CD4-positive, alpha-beta T cell treated with Interleukin-15 for 1 hour (primary cell): Measurements from ENCODE around the gene OSBPL6.

Experiments used
- DNase-seq: peaks from one replicate; pipeline ENCODE4 v3.0.0-alpha.2; 2020

The OSBPL6 gene

DNA sequence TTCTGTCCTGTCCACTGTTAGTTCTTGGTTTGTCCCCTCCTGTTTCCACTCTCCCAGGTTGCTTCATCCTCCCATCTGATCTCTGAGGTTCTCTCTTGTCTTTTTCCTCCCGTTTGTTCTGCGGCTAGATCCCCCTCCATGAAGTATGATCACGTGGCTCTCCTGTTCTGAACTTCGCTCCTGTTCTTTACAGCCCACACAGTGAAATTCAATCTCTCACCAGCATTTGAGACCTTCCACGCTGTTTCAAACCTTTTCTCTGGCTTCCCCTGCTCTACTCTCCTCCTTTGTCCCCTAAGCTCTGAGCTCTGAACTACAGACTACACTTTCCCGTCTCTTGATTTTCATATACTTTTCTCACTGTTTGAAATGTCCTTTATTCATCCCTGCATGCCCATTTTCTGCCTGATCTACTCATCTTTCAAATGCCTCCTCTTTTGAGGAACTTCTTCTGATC, 83.5 kb downstream of the OSBPL6 start:
- no peak for DNase-seq

DNA sequence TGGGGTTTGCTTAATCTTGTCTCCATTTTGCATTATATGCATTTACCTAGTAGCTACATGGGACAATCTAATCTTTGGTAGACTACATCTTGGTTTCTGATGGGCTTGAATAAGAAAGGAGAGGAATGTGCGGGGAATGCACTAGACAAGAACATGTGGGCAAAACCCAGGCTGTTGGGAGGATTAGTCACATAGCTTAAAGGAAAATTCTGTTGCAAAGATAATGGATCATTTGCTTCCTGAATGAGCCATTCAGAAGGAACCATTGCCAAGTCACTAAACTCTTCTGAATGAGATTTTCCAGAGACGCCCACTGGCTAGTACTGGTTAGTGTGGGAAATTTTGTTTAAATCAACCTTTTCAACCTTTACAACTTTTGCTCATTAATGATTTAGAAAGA, 84.8 kb downstream of the OSBPL6 start:
- no peak for DNase-seq

DNA sequence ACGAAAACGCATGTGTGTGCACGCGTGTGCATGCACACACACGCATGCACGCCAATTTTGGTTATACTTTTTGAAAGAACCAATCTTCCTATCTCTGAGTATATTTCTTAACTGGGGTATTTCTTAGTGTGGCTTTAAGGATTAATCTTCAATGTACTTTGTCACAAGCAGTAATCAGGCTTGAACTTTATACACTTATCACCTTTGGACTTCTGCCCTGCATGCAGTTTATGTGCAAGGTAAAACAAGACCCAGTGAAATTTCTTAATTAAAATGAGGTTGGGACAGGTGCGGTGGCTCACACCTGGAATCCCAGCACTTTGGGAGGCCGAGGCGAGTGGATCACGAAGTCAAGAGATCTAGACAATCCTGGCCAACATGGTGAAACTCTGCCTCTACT, 85.3 kb downstream of the OSBPL6 start:
- no peak for DNase-seq

DNA sequence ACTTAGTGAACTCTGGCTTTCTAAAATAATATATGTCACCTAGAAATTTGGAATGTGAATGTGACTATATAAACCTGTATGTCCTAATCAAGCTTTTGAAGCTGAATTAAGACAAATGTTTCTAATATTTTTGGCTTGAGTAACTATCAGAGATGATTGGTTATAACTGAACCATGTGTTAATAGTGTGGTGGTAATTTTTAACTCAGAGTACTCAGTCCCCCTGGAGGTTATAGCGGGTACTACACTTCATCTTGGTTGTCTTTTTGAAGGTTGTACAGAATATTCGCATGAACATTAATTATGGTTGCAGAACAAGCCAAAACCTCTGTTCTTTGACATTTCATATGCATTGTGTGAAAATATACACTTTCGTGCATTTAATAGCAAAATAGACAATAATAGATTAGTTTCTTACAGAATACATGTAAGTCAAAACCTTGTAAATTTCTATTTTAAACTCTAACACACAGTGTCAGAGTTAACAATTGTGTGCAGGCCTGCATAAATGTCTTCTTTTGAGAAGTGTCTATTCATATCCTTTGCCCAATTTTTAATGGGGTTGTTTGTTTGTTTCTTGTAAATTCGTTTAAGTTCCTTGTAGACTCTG, 86.0 kb downstream of the OSBPL6 start:
- DNase-seq = no peak

DNA sequence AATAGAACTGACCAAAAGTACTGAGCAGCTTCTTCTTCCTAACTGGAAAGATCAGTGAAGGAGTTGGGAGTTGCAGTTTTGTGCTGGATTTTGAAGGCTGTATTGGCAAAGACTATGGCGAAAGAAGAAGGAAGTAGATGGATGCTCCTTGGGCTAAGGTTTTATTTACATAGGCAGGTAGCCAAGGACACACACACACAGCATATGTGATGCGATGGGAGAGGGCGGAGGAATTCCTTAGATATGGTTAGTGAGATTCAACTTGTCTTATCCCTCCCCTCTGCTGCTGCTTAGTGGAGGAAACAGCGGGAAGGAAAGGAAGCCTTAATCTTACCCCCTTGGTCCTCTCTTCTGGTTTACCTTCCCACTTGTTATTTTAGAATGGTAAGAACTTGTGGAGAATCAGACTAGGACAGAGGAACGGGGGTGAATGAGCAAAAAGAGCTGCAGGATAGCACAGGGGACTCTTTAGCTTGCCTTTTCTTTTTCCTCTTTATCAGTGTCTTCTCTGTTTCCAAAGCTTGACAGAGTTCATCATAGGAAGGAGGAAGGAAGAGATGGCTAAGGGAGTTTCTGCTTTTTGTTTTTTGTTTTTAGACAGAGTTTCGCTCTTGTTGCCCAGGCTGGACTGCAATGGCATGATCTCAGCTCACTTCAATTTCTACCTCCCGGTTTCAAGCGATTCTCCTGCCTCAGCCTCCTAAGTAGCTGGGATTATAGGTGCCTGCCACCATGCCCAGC, 87.9 kb downstream of the OSBPL6 start:
- DNase-seq = no peak

DNA sequence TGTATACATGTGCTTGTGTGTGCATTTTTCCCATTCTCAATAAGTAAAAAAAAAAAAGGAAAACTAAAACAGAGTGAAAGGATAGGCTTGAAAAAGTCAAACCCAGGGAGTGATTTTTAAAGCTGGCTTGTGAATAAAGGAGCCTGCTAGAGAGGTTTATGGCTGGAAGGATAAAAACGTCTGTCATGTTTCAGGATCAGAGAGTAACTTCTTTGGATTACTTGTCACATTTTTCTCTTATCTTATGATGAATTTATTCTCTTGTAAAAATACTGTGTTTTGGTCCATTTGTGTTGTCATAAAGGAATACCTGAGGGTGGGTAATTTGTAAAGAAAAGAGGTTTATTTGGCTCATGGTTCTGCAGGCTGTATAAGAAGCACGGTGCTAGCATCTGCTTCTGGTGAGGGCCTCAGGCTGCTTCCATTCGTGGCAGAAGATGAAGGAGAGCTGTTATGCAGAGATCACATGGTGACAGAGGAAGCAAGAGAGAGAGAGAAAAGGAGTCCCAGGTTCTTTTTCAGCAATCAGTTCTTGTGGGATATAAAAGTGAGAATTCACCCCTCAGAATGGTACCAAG, 89.1 kb downstream of the OSBPL6 start:
- no peak for DNase-seq

DNA sequence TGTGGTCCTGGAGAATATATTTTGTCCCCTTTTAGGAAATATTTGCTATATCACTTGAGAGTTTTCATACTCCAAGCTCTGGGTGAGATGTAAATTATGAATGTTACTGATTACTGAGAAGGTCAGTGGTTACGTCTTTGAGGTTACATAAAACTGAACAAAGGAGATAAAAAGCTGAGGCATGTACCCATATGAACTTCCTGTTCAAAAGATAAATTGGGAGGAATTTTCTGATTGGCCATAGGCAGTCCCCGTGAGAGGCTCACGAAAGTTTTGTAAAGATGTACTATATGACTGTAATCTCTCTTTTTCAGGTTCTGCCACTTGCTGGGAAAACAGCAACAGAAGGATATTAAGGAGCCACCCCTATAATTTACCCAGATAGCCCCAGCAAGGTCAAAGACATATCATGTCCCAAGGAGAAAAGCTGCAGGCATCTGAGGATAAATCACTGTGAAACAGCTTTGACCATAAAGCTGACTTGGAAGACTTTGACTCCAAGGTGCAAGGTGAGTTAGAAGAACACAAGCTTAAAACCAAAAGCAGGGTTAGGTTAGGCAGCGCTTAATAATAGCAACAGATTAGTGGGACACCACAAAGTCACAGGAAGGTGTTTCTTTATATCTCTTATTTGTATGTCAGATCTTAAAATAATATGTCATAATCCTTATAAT, 90.4 kb downstream of the OSBPL6 start:
- no peak for DNase-seq

DNA sequence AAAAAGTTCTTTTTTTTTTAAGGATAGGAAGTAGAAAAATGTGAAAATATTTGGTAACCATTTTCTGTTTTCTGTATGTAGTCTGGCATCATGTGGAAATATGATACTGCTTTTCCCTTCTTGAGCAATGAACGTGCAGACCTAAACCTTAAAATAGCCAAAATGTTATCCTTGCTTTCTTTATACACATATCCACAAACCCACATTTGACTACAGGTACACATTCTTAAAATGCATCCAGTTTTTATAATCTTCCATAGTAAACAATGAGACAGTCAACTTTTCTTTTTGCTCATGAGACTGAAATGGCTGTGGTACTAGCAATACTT, 90.9 kb downstream of the OSBPL6 start:
- DNase-seq = no peak

DNA sequence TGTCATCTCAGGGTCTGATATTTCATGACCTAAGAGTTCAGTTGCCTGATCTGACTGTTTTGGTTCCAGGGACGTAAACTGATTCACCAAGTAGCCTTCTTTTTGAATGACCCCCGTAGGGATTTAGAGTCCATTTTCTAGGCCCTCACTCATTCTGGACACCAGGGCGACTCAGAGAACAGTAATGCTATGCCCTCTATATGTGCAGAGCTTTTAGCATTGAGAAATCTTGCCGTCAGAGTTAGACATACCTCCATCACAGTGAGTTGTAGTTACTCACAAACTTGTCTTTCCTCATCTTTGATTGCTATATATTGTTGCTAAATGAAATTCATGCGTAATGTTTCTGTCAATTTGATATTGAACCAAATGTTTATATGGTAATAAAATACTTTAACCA, 92.3 kb downstream of the OSBPL6 start:
- DNase-seq = no peak

DNA sequence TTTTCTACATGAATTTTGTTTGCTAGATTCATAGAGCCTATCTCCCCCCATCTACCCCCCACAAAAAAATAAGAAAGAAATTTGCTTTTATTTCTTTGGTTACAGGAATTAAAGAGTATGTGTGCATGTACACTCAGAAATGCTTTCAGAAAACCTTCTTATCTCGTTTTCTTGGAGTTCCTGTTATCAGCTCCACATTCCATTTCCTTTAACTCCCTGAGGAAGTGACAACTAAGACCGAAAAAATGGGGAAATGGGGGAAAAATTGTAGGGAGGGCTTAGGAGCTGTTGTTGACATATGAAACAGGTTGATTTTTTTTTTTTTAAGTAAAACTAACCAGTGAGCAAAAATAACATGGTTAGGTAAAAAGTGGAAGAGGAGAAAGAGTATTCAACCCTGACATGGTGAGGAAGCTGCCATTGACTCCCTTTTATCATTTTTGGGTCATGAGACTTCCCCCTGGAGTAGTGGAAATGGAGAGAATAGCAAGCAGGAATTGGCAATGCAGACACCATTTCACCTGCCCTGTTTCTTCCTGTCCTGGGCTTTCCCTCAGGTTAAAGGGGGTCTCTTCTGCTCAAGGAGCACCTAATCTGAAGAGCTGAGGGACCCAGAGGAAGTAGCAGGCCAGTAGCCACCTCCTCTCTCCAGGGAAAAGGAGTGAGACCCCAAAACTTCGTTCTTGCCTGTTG, 93.5 kb downstream of the OSBPL6 start:
- no peak for DNase-seq

DNA sequence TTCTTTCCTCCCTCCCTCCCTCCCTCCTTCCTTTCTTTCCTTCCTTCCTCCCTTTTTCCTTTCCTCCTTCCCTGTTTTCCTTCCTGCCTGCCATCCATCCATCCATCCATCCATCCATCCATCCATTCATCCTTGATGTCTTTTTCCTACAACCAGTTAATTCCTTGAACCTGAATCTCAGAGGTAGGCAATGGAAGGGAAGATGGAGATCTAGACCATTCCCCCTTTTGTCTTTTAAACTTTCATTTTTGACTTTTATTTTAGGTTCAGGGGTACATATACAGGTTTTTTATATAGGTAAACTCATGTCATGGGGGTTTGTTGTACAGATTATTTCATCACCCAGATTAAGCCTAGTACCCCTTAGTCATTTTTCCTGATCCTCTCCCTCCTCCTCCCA, 97.4 kb downstream of the OSBPL6 start:
- no peak for DNase-seq

DNA sequence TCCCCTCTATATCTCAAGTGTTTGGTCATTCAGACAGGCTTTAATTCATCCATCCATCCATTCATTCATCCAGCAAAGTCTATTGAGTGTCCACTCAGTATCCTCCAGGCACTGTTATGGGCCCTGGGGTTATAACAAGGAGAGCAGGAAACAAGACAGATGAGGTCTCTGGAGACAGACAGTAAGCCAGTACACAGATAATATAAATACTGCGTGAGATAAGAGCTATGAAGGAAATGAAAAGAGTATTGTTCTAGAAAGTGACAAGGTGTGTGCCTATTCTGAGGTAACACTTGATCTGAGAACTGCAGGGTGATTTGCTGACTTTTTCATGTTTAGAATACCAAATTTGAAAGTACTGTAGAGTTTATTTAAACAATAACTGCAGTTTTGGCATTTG, 98.3 kb downstream of the OSBPL6 start:
- no peak for DNase-seq

DNA sequence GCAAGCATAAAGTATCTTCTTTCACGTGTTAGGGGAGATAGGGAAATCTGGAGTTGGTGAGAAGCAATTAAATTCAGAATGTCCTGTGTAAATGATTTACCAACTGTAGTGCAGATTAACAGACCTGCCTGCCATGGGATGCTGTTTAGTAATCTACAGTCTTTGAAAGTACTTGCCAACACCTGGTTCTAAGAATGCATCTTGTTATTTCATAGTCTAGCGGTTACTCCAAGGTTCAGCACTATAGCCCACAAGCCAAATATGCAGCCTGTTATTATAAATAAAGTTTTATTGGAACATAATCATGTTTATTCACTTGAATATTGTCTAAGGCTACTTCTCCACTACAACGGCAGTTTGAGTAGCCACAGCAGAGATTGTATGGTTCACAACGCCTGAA, 100.8 kb downstream of the OSBPL6 start:
- no peak for DNase-seq

DNA sequence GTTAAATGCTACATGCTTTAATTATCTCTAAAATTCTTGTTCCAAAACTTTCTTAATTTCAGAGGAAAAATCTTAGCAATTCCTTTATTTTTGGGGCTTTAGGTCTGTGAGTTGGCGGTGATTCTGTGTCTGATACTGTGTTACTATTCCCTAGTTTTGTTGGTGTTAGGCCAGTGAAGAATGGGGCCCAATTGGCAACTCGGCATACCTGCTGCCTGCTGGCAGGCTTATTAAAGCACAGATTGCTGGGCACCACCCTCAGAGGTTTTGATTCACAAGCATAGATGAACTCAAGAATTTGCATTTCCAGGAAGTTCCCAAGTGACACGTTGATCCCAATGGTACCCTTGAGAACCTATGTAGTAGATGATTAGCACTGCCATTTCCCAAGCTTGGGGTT, 101.6 kb downstream of the OSBPL6 start:
- DNase-seq = no peak

DNA sequence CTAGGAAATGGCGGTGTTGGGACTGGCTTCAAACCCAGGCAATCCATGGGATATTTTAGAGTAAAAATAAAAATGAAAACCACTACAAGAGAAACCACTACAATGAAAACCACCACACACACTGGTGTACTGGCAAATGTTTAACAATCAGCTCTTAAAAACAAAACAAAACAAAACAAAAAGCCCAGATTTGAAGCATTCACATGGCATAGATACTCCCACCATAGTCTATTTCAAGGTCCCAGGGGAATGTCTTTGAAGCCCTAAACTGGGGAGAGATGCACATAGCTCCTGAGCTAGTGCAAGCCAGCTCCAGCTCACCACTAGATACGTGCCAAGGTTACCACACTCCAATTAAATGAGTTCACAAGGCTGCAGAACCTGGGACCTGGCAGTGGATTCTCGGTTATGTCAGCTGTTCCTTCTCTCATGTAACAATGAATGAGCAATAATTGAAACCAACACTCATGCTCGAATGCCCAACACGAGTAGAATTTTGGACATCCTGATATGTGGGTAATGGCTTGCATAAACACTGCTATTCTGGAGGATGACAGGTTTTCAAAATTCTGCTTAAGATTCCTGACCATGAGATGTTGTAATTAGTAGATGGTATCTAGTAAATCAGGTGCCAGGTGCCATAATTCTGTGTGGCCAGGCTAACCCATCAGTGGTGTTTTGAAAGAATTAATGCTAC, 102.2 kb downstream of the OSBPL6 start:
- DNase-seq = no peak

DNA sequence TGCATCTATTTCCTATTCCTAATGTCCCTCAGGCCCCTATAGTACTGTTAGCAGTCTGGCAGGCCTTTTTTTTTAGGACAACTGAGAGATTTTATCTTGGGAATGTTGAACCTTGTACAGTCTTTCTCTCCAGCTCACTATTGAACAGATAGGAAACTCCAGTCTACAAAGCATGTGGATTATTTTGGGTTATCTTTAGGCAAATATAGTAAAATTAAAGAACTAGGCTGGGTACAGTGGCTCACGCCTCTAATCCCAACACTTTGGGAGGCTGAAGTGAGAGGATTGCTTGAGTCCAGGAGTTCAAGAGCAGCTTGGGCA, 102.7 kb downstream of the OSBPL6 start:
- no peak for DNase-seq

DNA sequence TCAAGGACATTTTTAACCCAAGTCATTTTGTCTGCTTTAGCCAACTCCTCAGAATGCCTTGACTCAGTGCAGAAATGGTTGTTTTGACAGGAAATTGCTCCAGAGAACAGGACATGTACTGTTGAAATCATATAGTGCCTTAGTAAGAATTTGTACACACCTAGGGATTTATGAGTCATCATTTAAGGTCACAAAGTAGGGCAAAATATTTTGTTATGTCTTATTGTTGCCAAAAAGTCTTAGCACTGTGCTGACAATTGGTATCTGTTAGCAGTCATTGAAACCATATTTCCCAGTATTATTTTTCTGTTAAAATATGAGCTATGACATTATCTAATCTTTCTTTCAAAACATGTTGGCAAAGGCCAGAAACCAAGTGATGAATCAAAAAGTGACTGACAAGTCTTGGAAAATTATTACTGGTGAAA, 104.5 kb downstream of the OSBPL6 start:
- no peak for DNase-seq

DNA sequence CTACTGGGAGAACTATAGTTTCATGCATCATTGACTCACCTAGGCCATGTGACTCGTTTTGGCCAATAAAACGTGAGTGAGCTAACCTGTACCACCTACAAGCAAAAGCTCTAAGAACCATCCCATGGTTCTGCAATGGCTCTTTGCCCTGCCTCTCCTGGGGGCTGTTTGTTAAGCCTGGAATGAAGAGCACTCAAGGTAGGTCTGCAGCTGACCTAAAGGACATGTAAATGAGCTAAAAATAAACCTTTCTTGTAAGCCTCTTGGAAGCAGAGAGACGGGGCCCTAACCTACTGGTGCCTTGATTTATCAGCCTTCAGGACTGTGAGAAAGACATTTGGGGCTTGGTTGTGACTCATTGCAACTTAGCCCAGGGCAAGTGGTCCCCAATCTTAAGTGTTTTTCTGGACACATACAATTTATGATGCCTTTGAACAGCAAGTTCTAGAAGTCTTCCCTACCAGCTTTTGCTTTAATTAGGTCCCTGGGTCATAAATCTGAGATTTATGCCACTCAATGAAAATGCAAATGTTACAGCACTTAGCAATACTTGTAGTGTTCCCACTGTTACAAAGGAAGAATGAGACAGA, 107.4 kb downstream of the OSBPL6 start:
- no peak for DNase-seq

DNA sequence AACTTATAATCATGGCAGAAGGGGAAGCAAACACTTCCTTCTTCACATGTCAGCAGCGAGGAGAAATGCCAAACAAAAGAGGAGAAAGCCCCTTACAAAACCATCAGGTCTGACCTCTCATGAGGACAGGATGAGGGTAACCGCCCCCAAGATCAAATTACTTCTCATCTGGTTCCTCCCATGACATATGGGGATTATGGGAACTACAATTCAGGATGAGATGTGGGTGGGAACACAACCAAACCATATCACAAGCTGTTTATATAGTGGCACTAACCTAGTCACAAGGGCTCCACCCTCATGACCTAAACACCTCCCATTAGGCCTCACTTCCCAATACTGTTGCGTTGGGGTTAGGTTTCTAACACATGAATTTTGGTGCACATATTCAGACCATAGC, 110.0 kb downstream of the OSBPL6 start:
- no peak for DNase-seq

DNA sequence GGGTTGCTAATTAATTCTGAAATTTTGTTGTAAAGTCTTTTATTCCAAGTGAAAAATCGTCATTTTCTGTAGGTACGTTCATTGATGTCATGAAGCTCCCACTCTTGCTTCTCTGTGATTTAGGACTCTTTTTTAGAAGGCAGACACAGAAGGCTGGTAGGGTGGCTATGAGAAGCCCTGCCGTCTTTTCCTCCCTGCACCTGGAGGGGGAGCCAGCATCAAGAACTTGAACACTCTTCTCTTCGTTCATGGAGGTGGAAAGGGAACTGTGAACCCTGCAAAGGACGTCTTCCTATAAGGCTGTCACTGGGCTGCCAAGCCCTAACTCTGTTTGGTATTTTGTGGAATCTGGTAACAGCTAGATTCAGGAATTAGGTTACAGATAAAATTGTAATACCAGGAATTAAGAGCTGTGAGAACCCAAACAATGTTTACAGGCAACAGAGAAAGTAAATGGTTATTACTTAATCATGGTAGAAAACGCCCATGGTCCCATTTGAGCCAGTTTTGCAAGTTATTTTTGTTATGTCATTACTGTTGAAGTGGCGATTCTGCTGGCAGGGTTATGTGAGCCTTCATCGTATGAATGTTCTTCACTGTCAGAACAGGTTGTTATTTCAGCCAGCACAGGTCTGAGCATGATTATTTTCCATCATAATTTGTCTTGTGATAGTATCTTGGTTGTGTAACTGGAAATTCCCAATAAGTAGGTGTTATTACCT, 112.2 kb downstream of the OSBPL6 start:
- DNase-seq = no peak

DNA sequence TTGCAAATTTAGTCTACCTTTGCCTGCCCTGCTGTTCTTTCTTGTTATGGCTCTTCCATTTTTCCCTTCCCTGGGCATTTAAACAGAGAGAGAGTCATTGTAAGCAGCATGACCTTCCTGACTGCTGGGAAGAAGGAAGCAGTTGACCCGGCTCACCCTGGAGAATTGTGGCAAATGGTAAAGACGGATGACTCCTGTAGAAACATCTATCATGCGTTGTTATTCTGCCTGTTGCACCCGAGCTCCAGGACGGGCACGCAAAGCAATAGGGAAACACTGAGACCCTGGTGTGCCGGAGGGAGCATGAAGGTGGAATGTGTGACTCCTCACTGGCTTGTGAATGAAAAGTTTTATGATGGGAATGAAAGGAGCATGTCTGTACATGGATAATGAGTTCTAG, 113.3 kb downstream of the OSBPL6 start:
- DNase-seq = no peak

DNA sequence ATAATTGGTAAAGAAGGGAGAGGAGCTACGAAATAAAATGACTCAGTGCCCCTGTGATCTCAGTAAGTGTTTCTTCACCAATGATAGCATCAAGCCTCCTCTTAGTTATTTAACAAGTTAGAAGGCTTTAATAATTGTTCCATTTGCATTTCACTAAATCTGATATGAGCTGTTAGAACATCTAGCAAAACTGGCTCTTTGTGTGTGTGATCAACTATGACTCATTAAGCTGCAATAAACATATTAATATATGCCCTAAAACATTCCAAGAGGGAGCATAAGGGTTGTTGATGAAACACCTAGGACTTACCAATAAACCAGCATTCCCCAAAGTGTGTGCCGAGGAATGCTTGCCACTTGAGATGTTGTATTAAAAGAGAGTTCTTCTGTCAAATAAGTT, 115.2 kb downstream of the OSBPL6 start:
- DNase-seq = no peak
